Omental fat pad (tissue), 4 donors: ENCODE results near the gene MAPKAP1. TPM values are rescaled to one million over a fixed set of nuclear protein-coding genes. Genes with fewer than 3 reads are reported as not detected.

Source experiments
- ATAC-seq: fragments of 150-250 bp; one replicate; pipeline ENCODE4 v1.9.1; 2016; ENCODE audit warnings: mild to moderate bottlenecking, moderate library complexity; ENCODE audit not compliant: low FRiP score
- DNase-seq: peaks from one replicate; pipeline ENCODE4 v3.0.0-alpha.2; 2019; ENCODE audit warnings: low spot score
- CTCF ChIP-seq, 3 donors: fragments of 450-650 bp; IDR thresholded peaks; one replicate each; pipeline ENCODE4 v1.5.1; 2016 to 2017; ENCODE audit warnings: antibody characterized with exemption in 3 of 3, mild to moderate bottlenecking in 3 of 3, moderate library complexity in 2 of 3
- total RNA-seq, 4 donors: library from RNA; depleted of rRNA; stranded (reverse); fragments of >200 nt; gene quantifications; one replicate each; pipeline ENCODE4 v1.1.0, GENCODE V29; 2016

The MAPKAP1 gene
- total RNA-seq, 4 donors from 2014 or later = 60.0 to 78.0 (median 72.9) TPM

- DNase-seq (no peak), ATAC-seq (no peak)
- TF ChIP-seq CTCF (IDR thresholded peaks at IDR 0.05) = no peak
These were observed 69.8 kb downstream of the MAPKAP1 start for GRCh38 chr9:125637241-125637640.

GRCh38 chr9:125635888-125636287 lies 71.1 kb downstream of the MAPKAP1 start:
- DNase-seq (no peak), ATAC-seq (no peak)
- no peak for TF ChIP-seq CTCF (IDR thresholded peaks at IDR 0.05)

DNA sequence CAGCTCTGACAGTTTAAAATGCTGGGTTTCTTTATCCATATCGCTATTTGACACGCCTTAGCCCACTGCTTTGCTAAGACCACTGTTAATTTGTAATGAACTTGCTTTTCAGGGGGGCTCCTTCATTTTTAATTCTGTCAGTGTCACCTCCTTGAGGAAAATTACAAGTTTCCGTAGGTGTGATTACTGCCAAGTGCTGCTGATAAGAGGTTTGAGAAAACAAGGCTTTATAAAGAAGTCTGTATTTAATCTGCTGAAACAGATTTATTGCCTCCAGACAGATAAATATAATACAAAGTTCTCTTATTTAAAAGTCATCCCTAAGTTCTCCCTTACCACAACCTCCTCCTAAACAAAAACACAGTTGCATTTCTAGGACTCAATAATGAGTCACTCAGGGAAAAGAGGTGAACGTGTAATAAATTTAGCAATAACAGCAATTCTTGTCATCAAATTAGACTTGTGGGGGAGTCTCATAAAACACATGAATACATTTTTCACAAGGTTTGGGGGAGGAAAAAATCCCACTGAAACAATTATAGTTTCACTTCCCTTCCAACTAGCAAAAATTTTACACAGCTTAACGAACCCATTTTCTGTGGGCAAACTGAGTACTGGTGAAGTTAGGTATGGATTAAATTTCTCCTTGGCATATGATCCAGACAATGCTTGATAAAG lies 72.8 kb downstream of the MAPKAP1 start:
- ATAC-seq = peak; percentile 41
- TF ChIP-seq CTCF (IDR thresholded peaks at IDR 0.05) = no peak

GRCh38 chr9:125633116-125633745 lies 73.8 kb downstream of the MAPKAP1 start:
- TF ChIP-seq CTCF (IDR thresholded peaks at IDR 0.05) = no peak
- DNase-seq (no peak), ATAC-seq (no peak)

More for the DNA sequence above, 72.8 kb downstream of the MAPKAP1 start:
- DNase-seq = no peak

GRCh38 chr9:125632321-125633115 lies 74.5 kb downstream of the MAPKAP1 start:
- no peak for TF ChIP-seq CTCF (IDR thresholded peaks at IDR 0.05)
- ATAC-seq (peak; percentile 17), DNase-seq (no peak)

DNA sequence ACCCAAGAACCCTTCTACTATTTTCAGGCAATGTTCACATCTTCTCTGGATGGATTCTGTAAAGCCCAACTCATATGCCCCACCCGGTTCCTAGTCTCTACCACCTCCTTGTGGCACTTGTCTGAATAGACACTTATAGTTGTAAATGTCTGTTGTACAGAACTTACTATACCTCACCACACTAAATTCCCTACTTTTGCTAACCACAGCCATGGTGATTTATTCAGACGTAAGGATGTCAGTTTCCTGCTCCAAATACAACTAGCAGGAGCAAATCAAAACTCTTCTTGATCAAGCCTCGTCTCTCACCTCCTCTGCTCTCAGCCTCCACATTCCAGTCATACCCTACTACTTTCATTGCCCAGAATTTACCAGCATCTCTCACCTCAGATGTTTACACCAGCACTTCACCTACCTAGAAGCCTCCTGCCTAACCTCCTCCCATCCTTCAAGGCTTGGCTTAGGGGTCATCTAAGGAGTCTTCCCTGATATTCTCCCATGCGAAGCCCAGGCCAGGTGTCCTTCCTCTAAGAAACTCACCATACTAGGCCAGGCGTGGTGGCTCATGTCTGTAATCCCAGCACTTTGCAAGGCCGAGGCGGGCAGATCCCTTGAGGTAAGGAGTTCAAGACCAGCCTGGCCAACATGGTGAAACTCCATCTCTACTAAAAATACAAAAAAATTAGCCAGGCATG lies 75.5 kb downstream of the MAPKAP1 start:
- DNase-seq (no peak), ATAC-seq (no peak)
- TF ChIP-seq CTCF (IDR thresholded peaks at IDR 0.05) = no peak
